Measurements from ENCODE around the gene HOGA1. TPM values are rescaled to one million over a fixed set of nuclear protein-coding genes. Genes with fewer than 3 reads are reported as not detected.
"Not testable (repeated sequence)": the region's sequence is repeated elsewhere in the genome, so short reads cannot be mapped to it uniquely, and the experiment has no call there.

The HOGA1 gene
- total and polyA plus RNA-seq, 3 experiments from 2014 or later: not detected

- no peaks in the 10 kb centered on the region for H3K36me3 Mint-ChIP-seq
- Histone ChIP-seq H3K36me3 (ENCODE audit: insufficient read depth, low read length) (no peaks in the 10 kb centered on the region), H3K27me3 (ENCODE audit: insufficient read depth, low read length, poor library complexity, severe bottlenecking) (no peaks in the 10 kb centered on the region), H3K9me3 (ENCODE audit: low read length) (no peaks in the 10 kb centered on the region), H3K27ac (ENCODE audit: low read depth, low read length) (no peak overlapping the region), H3K4me3 (ENCODE audit: low read length) (no peak overlapping the region), H3K4me1 (ENCODE audit: insufficient read depth, low read length) (no peaks in the 10 kb centered on the region)
- POLR2A ChIA-PET: no interaction called here
- H3K27ac Mint-ChIP-seq: no peak overlapping the region
- no peaks in the 10 kb centered on the region for H3K27me3 Mint-ChIP-seq
- H3K4me3 Mint-ChIP-seq: no peak overlapping the region
- CTCF ChIA-PET: interaction anchor here (0.9 to 1.5 kb wide), 3 partner anchors 16 to 136 kb away, joined by 3 to 4 read pairs (median 3); no protein-coding TSS in a partner anchor
- H3K9me3 Mint-ChIP-seq: peaks cover 0 to 3% (median 0%) of the 10 kb centered on the region in 5 donors
- no peak for DNase-seq
- H3K4me1 Mint-ChIP-seq: no peaks in the 10 kb centered on the region
Measured at GRCh38 chr10:97550336-97551149, 33.6 kb upstream of the HOGA1 start.

- Mint-ChIP-seq H3K27me3 (no peaks in the 10 kb centered on the region), H3K36me3 (no peaks in the 10 kb centered on the region), H3K9me3 (peaks cover 0 to 6% (median 0%) of the 10 kb centered on the region in 5 donors), H3K27ac (no peak overlapping the region), H3K4me1 (no peaks in the 10 kb centered on the region), H3K4me3 (no peak overlapping the region)
- no peak for DNase-seq
- no peaks in the 10 kb centered on the region for H3K4me1 ChIP-seq (ENCODE audit: insufficient read depth, low read length)
- H3K4me3 ChIP-seq (ENCODE audit: low read length): no peak overlapping the region
- no peaks in the 10 kb centered on the region for H3K9me3 ChIP-seq (ENCODE audit: low read length)
- CTCF ChIA-PET: interaction anchor here (3.8 kb wide), 1 partner anchor 86 kb away, joined by 24 read pairs; no protein-coding TSS in a partner anchor
- no peaks in the 10 kb centered on the region for H3K27me3 ChIP-seq (ENCODE audit: insufficient read depth, low read length, poor library complexity, severe bottlenecking)
- POLR2A ChIA-PET: no interaction called here
- H3K36me3 ChIP-seq (ENCODE audit: insufficient read depth, low read length): no peaks in the 10 kb centered on the region
- no peak overlapping the region for H3K27ac ChIP-seq (ENCODE audit: low read depth, low read length)
Measured at GRCh38 chr10:97551271-97551670, 32.9 kb upstream of the HOGA1 start.

- Histone ChIP-seq H3K4me3 (ENCODE audit: low read length) (no peak overlapping the region), H3K4me1 (ENCODE audit: insufficient read depth, low read length) (no peaks in the 10 kb centered on the region), H3K27me3 (ENCODE audit: insufficient read depth, low read length, poor library complexity, severe bottlenecking) (no peaks in the 10 kb centered on the region), H3K9me3 (ENCODE audit: low read length) (no peaks in the 10 kb centered on the region), H3K27ac (ENCODE audit: low read depth, low read length) (no peak overlapping the region), H3K36me3 (ENCODE audit: insufficient read depth, low read length) (no peaks in the 10 kb centered on the region)
- POLR2A ChIA-PET: no interaction called here
- no peaks in the 10 kb centered on the region for H3K4me1 Mint-ChIP-seq
- no peaks in the 10 kb centered on the region for H3K36me3 Mint-ChIP-seq
- H3K27ac Mint-ChIP-seq: no peak overlapping the region
- peak; percentile 14 to 67 (median 20) for DNase-seq
- CTCF ChIA-PET: interaction anchor here (0.7 to 3.8 kb wide), 11 partner anchors 12 to 144 kb away, joined by 3 to 24 read pairs (median 4); no protein-coding TSS in a partner anchor
- H3K9me3 Mint-ChIP-seq: peaks cover 0 to 6% (median 0%) of the 10 kb centered on the region in 5 donors
- no peak overlapping the region for H3K4me3 Mint-ChIP-seq
- no peaks in the 10 kb centered on the region for H3K27me3 Mint-ChIP-seq
Measured at GRCh38 chr10:97553575-97554031, 30.6 kb upstream of the HOGA1 start.

GRCh38 chr10:97554336-97554735, 29.9 kb upstream of the HOGA1 start:
- H3K27me3 ChIP-seq (ENCODE audit: insufficient read depth, low read length, poor library complexity, severe bottlenecking); H3K36me3 ChIP-seq (ENCODE audit: insufficient read depth, low read length); DNase-seq; H3K4me3 Mint-ChIP-seq; H3K27ac Mint-ChIP-seq; H3K27ac ChIP-seq (ENCODE audit: low read depth, low read length); H3K4me1 Mint-ChIP-seq; H3K36me3 Mint-ChIP-seq; H3K4me1 ChIP-seq (ENCODE audit: insufficient read depth, low read length); H3K9me3 ChIP-seq (ENCODE audit: low read length); H3K9me3 Mint-ChIP-seq; H3K27me3 Mint-ChIP-seq; H3K4me3 ChIP-seq (ENCODE audit: low read length); POLR2A ChIA-PET: not testable (repeated sequence)
- CTCF ChIA-PET: interaction anchor here (0.6 to 3.8 kb wide), 10 partner anchors 8 to 142 kb away, joined by 3 to 24 read pairs (median 4); no protein-coding TSS in a partner anchor

GRCh38 chr10:97555541-97555940, 28.6 kb upstream of the HOGA1 start:
- H3K4me1 Mint-ChIP-seq; DNase-seq; H3K9me3 Mint-ChIP-seq; H3K27ac ChIP-seq (ENCODE audit: low read depth, low read length); H3K4me3 ChIP-seq (ENCODE audit: low read length); H3K36me3 ChIP-seq (ENCODE audit: insufficient read depth, low read length); H3K27me3 ChIP-seq (ENCODE audit: insufficient read depth, low read length, poor library complexity, severe bottlenecking); H3K36me3 Mint-ChIP-seq; POLR2A ChIA-PET; H3K4me3 Mint-ChIP-seq; H3K4me1 ChIP-seq (ENCODE audit: insufficient read depth, low read length); H3K27ac Mint-ChIP-seq; H3K9me3 ChIP-seq (ENCODE audit: low read length); H3K27me3 Mint-ChIP-seq: not testable (repeated sequence)
- CTCF ChIA-PET: interaction anchor here (1.9 kb wide), 1 partner anchor 143 kb away, joined by 7 read pairs; no protein-coding TSS in a partner anchor

GRCh38 chr10:97560731-97561381, 23.3 kb upstream of the HOGA1 start:
- H3K4me1 Mint-ChIP-seq; H3K27me3 Mint-ChIP-seq; H3K36me3 Mint-ChIP-seq; H3K4me1 ChIP-seq (ENCODE audit: insufficient read depth, low read length); DNase-seq; H3K27ac Mint-ChIP-seq; H3K27ac ChIP-seq (ENCODE audit: low read depth, low read length); CTCF ChIA-PET; POLR2A ChIA-PET; H3K4me3 Mint-ChIP-seq; H3K9me3 Mint-ChIP-seq; H3K36me3 ChIP-seq (ENCODE audit: insufficient read depth, low read length); H3K9me3 ChIP-seq (ENCODE audit: low read length); H3K4me3 ChIP-seq (ENCODE audit: low read length); H3K27me3 ChIP-seq (ENCODE audit: insufficient read depth, low read length, poor library complexity, severe bottlenecking): not testable (repeated sequence)

- H3K9me3 ChIP-seq (ENCODE audit: low read length); H3K4me1 ChIP-seq (ENCODE audit: insufficient read depth, low read length); H3K27ac ChIP-seq (ENCODE audit: low read depth, low read length); H3K9me3 Mint-ChIP-seq; H3K36me3 ChIP-seq (ENCODE audit: insufficient read depth, low read length); CTCF ChIA-PET; POLR2A ChIA-PET; DNase-seq; H3K27me3 Mint-ChIP-seq; H3K36me3 Mint-ChIP-seq; H3K27me3 ChIP-seq (ENCODE audit: insufficient read depth, low read length, poor library complexity, severe bottlenecking); H3K4me1 Mint-ChIP-seq; H3K4me3 Mint-ChIP-seq; H3K4me3 ChIP-seq (ENCODE audit: low read length): not testable (repeated sequence)
- peak overlapping the region in 1 of 8 donors; percentile 85 for H3K27ac Mint-ChIP-seq
Measured at GRCh38 chr10:97561386-97562077, 22.7 kb upstream of the HOGA1 start.

GRCh38 chr10:97562329-97562728, 21.9 kb upstream of the HOGA1 start:
- DNase-seq; H3K4me3 ChIP-seq (ENCODE audit: low read length); H3K27ac Mint-ChIP-seq; POLR2A ChIA-PET; CTCF ChIA-PET; H3K4me3 Mint-ChIP-seq; H3K9me3 ChIP-seq (ENCODE audit: low read length); H3K36me3 ChIP-seq (ENCODE audit: insufficient read depth, low read length); H3K9me3 Mint-ChIP-seq; H3K4me1 ChIP-seq (ENCODE audit: insufficient read depth, low read length); H3K27me3 ChIP-seq (ENCODE audit: insufficient read depth, low read length, poor library complexity, severe bottlenecking); H3K27me3 Mint-ChIP-seq; H3K36me3 Mint-ChIP-seq; H3K27ac ChIP-seq (ENCODE audit: low read depth, low read length); H3K4me1 Mint-ChIP-seq: not testable (repeated sequence)
